ENCODE data around the gene WBP1L. TPM values are rescaled to one million over a fixed set of nuclear protein-coding genes. Genes with fewer than 3 reads are reported as not detected.
A peak's percentile ranks its signal among the peaks of the same experiment; 100 is the strongest.

The WBP1L gene
- total and polyA plus RNA-seq, 2 of the 13 experiments (the other 11 are each of a cell fraction or from before 2014, with no cell fraction given), result 8.3 to 12.3 TPM

DNA sequence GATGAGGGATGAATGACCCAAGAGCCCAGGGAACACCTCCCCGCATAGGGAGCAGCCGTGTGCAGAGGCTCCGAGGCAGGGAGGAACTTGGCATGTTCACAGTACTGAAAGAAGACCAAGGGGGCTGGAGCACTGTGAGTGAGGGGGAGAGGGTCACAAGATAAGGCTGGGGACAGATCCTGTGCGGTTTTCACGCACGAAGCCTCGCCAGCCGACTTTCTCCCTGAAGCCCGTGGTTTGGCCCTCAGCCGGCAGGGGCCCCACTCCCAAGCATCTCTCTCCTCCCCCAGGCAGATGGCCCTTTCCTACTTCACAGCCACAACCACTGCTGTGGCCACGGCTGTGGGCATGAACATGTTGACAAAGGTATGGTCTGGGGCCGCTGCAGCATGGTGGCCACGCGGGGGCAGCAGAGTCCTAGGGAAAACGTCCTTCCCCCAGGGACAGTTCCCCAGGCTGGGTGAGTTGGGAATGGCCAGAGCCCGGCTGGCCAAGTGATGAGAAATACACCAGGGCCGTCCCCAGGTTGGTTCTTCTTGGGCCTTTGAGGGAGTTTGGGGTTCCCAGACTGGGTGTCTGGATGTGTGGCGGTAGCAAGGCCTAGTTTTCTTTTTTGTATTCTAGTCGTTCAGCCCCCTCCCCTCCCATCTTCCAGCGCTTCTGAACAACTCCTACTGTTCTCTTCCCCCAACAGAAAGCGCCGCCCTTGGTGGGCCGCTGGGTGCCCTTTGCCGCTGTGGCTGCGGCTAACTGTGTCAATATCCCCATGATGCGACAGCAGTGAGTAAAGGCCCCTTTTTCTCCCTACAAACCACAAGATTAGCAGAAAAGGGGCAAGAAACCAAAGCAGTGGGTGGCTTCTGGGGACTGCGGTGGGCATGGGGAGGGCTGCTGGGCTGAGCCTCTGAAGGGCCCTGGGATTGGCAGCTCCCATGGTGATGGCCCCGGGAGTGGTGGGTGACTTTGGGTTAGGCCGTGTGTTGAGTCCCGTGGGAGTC, 14.4 kb upstream of the WBP1L start (continued):
- no peak for TF ChIP-seq ZNF432 (CRISPR knock-in tag; IDR thresholded peaks at IDR 0.05; ENCODE audit: borderline replicate concordance)
- no peak for TF ChIP-seq ZNF709 (CRISPR knock-in tag; IDR thresholded peaks at IDR 0.05)
- no peak for TF ChIP-seq HMGA1 (CRISPR knock-in tag; conservative IDR thresholded peaks at IDR 0.05)
- no peak for TF ChIP-seq KAT2B (IDR thresholded peaks at IDR 0.05; ENCODE audit: borderline replicate concordance, low read depth, low read length)
- TF ChIP-seq ZBTB21 (CRISPR knock-in tag; IDR thresholded peaks at IDR 0.05), result no peak
- no peak for TF ChIP-seq MEF2D (CRISPR knock-in tag; IDR thresholded peaks at IDR 0.05)
- TF ChIP-seq ZBTB7A (CRISPR knock-in tag; IDR thresholded peaks at IDR 0.05), result no peak
- TF ChIP-seq POLR2AphosphoS5 (IDR thresholded peaks at IDR 0.05; ENCODE audit: low read depth, low read length), result no peak
- no peak for TF ChIP-seq MTF2 (CRISPR knock-in tag; IDR thresholded peaks at IDR 0.05; ENCODE audit: borderline replicate concordance)
- no peak for TF ChIP-seq ZNF773 (CRISPR knock-in tag; IDR thresholded peaks at IDR 0.05; ENCODE audit: borderline replicate concordance)
- TF ChIP-seq ZNF672 (CRISPR knock-in tag; IDR thresholded peaks at IDR 0.05), result no peak
- no peak for TF ChIP-seq TAF1 (CRISPR knock-in tag; IDR thresholded peaks at IDR 0.05)
- TF ChIP-seq SMAD9 (CRISPR knock-in tag; IDR thresholded peaks at IDR 0.05), result no peak
- TF ChIP-seq ZNF616 (CRISPR knock-in tag; IDR thresholded peaks at IDR 0.05; ENCODE audit: low read depth), result no peak
- no peak for TF ChIP-seq TBP (CRISPR knock-in tag; IDR thresholded peaks at IDR 0.05)
- TF ChIP-seq ZNF614 (CRISPR knock-in tag; IDR thresholded peaks at IDR 0.05; ENCODE audit: borderline replicate concordance), result no peak
- no peak for TF ChIP-seq CBX2 (IDR thresholded peaks at IDR 0.05; ENCODE audit: low read depth, low read length)
- no peak for TF ChIP-seq CBX2 (CRISPR knock-in tag; IDR thresholded peaks at IDR 0.05; ENCODE audit: low read depth)
- TF ChIP-seq CEBPG (CRISPR knock-in tag; IDR thresholded peaks at IDR 0.05), result no peak
- no peak for TF ChIP-seq ZNF232 (CRISPR knock-in tag; IDR thresholded peaks at IDR 0.05; ENCODE audit: borderline replicate concordance)
- TF ChIP-seq HMG20B (CRISPR knock-in tag; conservative IDR thresholded peaks at IDR 0.05), result no peak
- TF ChIP-seq SMAD3 (CRISPR knock-in tag; IDR thresholded peaks at IDR 0.05), result 0 out of 2 replicates have a peak, but pooled peaks have one; percentile 31
- no peak for TF ChIP-seq ZNF550 (CRISPR knock-in tag; IDR thresholded peaks at IDR 0.05; ENCODE audit: borderline replicate concordance)
- no peak for TF ChIP-seq TSC22D2 (CRISPR knock-in tag; IDR thresholded peaks at IDR 0.05; ENCODE audit: borderline replicate concordance)
- no peak for TF ChIP-seq ZNF558 (CRISPR knock-in tag; IDR thresholded peaks at IDR 0.05; ENCODE audit: borderline replicate concordance)
- no peak for TF ChIP-seq KMT2A (CRISPR knock-in tag; IDR thresholded peaks at IDR 0.05)
- TF ChIP-seq MTA3 (CRISPR knock-in tag; IDR thresholded peaks at IDR 0.05), result no peak
- peak; percentile 31; the same call in 1 of the 2 replicates for TF ChIP-seq GABPB1 (CRISPR knock-in tag; IDR thresholded peaks at IDR 0.05)
- no peak for TF ChIP-seq ZNF543 (CRISPR knock-in tag; IDR thresholded peaks at IDR 0.05)
- TF ChIP-seq FOXA1 (IDR thresholded peaks at IDR 0.05), result no peak
- peak; percentile 96 for TF ChIP-seq FOXA1 (CRISPR knock-in tag; IDR thresholded peaks at IDR 0.05)
- no peak for TF ChIP-seq MED8 (CRISPR knock-in tag; IDR thresholded peaks at IDR 0.05; ENCODE audit: insufficient replicate concordance)
- no peak for TF ChIP-seq ZNF564 (CRISPR knock-in tag; IDR thresholded peaks at IDR 0.05)
- no peak for TF ChIP-seq ZSCAN25 (CRISPR knock-in tag; IDR thresholded peaks at IDR 0.05)
